Mesenchymal stem cell (in vitro differentiated cells and primary cell): ENCODE measurements around the gene KDSR.
A peak's percentile ranks its signal among the peaks of the same experiment; 100 is the strongest.

Experiments used
- DNase-seq: peaks from one replicate; pipeline ENCODE4 v3.0.0-alpha.2; 2013
- H2AFZ ChIP-seq: one replicate; pipeline ENCODE4 v1.6.1; 2013; ENCODE audit warnings: low read depth, mild to moderate bottlenecking, control low read depth, inconsistent platforms, low read length, moderate library complexity
- H2AK5ac ChIP-seq: 2 replicates; pipeline ENCODE4 v1.6.1; 2013; ENCODE audit warnings: low read length, moderate library complexity, mild to moderate bottlenecking, inconsistent platforms; ENCODE audit not compliant: severe bottlenecking
- H2BK120ac ChIP-seq: one replicate; pipeline ENCODE4 v1.6.1; 2013; ENCODE audit warnings: low read depth, mild to moderate bottlenecking, inconsistent platforms, low read length, moderate library complexity
- H2BK12ac ChIP-seq, 2 experiments: one replicate each; pipeline ENCODE4 v1.6.1; 2013; ENCODE audit warnings: inconsistent platforms in 2 of 2, low read length in 2 of 2, mild to moderate bottlenecking in 2 of 2, moderate library complexity in 2 of 2, control low read depth in 1 of 2
- H2BK15ac ChIP-seq: one replicate; pipeline ENCODE4 v1.6.1; 2013; ENCODE audit warnings: mild to moderate bottlenecking, low read depth, inconsistent platforms; ENCODE audit not compliant: poor library complexity, severe bottlenecking
- H2BK5ac ChIP-seq: 2 replicates; pipeline ENCODE4 v1.6.1; 2013; ENCODE audit warnings: low read depth, mild to moderate bottlenecking, low read length, control low read depth, inconsistent platforms; ENCODE audit not compliant: poor library complexity, severe bottlenecking
- H3K14ac ChIP-seq, 2 experiments: one replicate each; pipeline ENCODE4 v1.6.1; 2013; ENCODE audit warnings: inconsistent platforms in 2 of 2, low read length in 2 of 2, control low read depth in 1 of 2, mild to moderate bottlenecking in 1 of 2, moderate library complexity in 1 of 2
- H3K18ac ChIP-seq, 2 experiments: one replicate each; pipeline ENCODE4 v1.6.1; 2013; ENCODE audit warnings: inconsistent platforms in 2 of 2, low read length in 2 of 2, control low read depth in 1 of 2, low read depth in 1 of 2, mild to moderate bottlenecking in 1 of 2
- H3K23ac ChIP-seq, 2 experiments: one replicate each; pipeline ENCODE4 v1.6.1; 2013; ENCODE audit warnings: inconsistent platforms in 2 of 2, low read length in 2 of 2, mild to moderate bottlenecking in 2 of 2, moderate library complexity in 2 of 2, control low read depth in 1 of 2
- H3K27ac ChIP-seq: 2 replicates; pipeline ENCODE4 v1.5.1; 2013; ENCODE audit warnings: mild to moderate bottlenecking, moderate library complexity, low read length, control low read depth, inconsistent platforms; ENCODE audit not compliant: poor library complexity, severe bottlenecking
- H3K27me3 ChIP-seq, 2 experiments: 2 replicates each; pipeline versions ENCODE4 v1.6.1 to v1.7.0; 2013; ENCODE audit warnings: low read length in 2 of 2, mild to moderate bottlenecking in 2 of 2, moderate library complexity in 2 of 2, control low read depth in 1 of 2, inconsistent platforms in 1 of 2; ENCODE audit not compliant: control insufficient read depth in 1 of 2, insufficient read depth in 1 of 2
- H3K36me3 ChIP-seq, 2 experiments: 2 replicates each; pipeline versions ENCODE4 v1.6.1 to v1.7.0; 2013; ENCODE audit warnings: low read length in 2 of 2, control low read depth in 1 of 2, inconsistent platforms in 1 of 2, low read depth in 1 of 2, mild to moderate bottlenecking in 1 of 2; ENCODE audit not compliant: insufficient read depth in 2 of 2, control insufficient read depth in 1 of 2
- H3K4ac ChIP-seq, 2 experiments: one replicate each; pipeline ENCODE4 v1.6.1; 2013; ENCODE audit warnings: inconsistent platforms in 2 of 2, low read length in 2 of 2, mild to moderate bottlenecking in 2 of 2, moderate library complexity in 2 of 2, control low read depth in 1 of 2, low read depth in 1 of 2
- H3K4me1 ChIP-seq: 2 replicates; pipeline ENCODE4 v1.6.1; 2013; ENCODE audit warnings: low read depth, low read length, control low read depth; ENCODE audit not compliant: control insufficient read depth, insufficient read depth
- H3K4me2 ChIP-seq: 2 replicates; pipeline ENCODE4 v1.6.1; 2013; ENCODE audit warnings: low read length, mild to moderate bottlenecking, inconsistent platforms; ENCODE audit not compliant: poor library complexity, severe bottlenecking
- H3K4me3 ChIP-seq, 2 experiments: 2 replicates each; pipeline versions ENCODE4 v1.5.1 to v1.7.0; 2013; ENCODE audit warnings: low read length in 2 of 2, mild to moderate bottlenecking in 2 of 2, control low read depth in 1 of 2, low read depth in 1 of 2; ENCODE audit not compliant: insufficient read depth in 1 of 2
- H3K79me1 ChIP-seq: replicated peaks from 2 replicates; pipeline ENCODE4 v1.6.1; 2013; ENCODE audit warnings: mild to moderate bottlenecking, control low read depth, low read length, inconsistent platforms; ENCODE audit not compliant: poor library complexity, severe bottlenecking
- H3K9ac ChIP-seq: 2 replicates; pipeline ENCODE4 v1.7.0; 2013; ENCODE audit warnings: mild to moderate bottlenecking, low read length, moderate library complexity
- H3K9me3 ChIP-seq: 2 replicates; pipeline ENCODE4 v1.7.0; 2013; ENCODE audit warnings: mild to moderate bottlenecking, low read length; ENCODE audit not compliant: control insufficient read depth
- H4K8ac ChIP-seq: one replicate; pipeline ENCODE4 v1.6.1; 2013; ENCODE audit warnings: inconsistent platforms, mild to moderate bottlenecking, low read length, moderate library complexity
- H4K91ac ChIP-seq: one replicate; pipeline ENCODE4 v1.6.1; 2013; ENCODE audit warnings: mild to moderate bottlenecking, low read length, inconsistent platforms
- WGBS: methylation state at CpG from one replicate; pipeline ENCODE4 v1.1.7; 2013; ENCODE audit warnings: mixed read lengths; 5-methylcytosine and 5-hydroxymethylcytosine counted together

KDSR gene

DNA sequence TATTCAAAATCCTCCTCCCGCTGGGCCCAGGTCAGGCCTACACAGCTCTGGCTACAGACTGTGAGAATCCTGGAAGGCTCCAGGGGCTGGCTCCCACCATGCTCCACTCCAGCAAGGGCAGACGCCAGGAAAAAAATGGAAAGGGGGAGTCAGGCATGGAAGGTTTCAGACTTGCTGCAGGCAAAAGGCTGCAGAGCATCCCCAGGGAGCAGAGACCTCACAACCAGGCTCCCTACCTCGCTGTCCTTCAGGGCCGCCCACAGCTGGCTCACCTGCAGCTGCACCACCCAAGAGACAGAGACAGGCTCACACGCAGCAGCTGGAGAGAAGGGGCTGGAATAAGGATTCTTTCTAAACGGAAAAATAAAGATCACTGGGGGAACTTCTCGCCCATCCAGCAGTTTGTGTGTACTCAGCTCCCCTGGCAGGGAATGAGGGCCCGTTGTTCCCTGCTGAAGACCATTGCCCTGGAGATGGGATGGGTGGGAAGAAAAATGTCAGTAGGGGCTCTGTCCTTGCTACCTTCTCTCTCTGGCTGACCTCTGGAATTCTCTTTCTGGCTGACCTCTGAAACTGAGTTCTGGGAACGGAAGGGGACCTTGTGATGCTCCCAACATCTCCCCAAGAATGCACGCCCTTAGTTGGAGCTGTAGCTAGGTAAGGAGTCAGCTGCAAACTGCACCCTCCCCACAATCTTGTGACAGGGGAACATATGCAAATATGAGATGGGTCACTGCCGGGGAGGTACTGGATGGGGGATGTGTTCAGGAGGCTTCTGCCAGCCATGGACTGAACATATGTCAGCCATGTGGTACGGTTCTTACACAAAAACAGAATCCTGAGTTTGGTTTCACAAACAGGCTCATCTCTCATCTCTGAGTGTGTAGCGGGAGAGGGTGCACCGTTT, 81.9 kb downstream of the KDSR start:
- H2BK5ac ChIP-seq, result no peak overlapping the region
- H2BK12ac ChIP-seq, result no peak overlapping the region
- peak overlapping the region in 1 of 2 experiments; percentile 18 for H3K14ac ChIP-seq
- H3K4me2 ChIP-seq, result no peak overlapping the region
- H3K9me3 ChIP-seq, result no peaks in the 10 kb centered on the region
- H3K36me3 ChIP-seq, result no peaks in the 10 kb centered on the region
- H3K4me1 ChIP-seq, result no peaks in the 10 kb centered on the region
- peaks cover 7% of the 10 kb centered on the region for H3K79me1 ChIP-seq
- 93% methylated on average over 14 of the region's 14 CpGs for WGBS
- H4K91ac ChIP-seq, result no peak overlapping the region
- H2AK5ac ChIP-seq, result no peak overlapping the region
- H3K18ac ChIP-seq, result no peak overlapping the region
- H4K8ac ChIP-seq, result no peak overlapping the region
- no peak overlapping the region for H3K4ac ChIP-seq
- H2BK120ac ChIP-seq, result no peak overlapping the region
- H3K27ac ChIP-seq, result no peak overlapping the region
- no peaks in the 10 kb centered on the region for H3K27me3 ChIP-seq
- DNase-seq, result no peak
- no peak overlapping the region for H3K4me3 ChIP-seq
- no peak overlapping the region for H2AFZ ChIP-seq
- H3K9ac ChIP-seq, result no peak overlapping the region
- H2BK15ac ChIP-seq, result no peak overlapping the region
- no peak overlapping the region for H3K23ac ChIP-seq

DNA sequence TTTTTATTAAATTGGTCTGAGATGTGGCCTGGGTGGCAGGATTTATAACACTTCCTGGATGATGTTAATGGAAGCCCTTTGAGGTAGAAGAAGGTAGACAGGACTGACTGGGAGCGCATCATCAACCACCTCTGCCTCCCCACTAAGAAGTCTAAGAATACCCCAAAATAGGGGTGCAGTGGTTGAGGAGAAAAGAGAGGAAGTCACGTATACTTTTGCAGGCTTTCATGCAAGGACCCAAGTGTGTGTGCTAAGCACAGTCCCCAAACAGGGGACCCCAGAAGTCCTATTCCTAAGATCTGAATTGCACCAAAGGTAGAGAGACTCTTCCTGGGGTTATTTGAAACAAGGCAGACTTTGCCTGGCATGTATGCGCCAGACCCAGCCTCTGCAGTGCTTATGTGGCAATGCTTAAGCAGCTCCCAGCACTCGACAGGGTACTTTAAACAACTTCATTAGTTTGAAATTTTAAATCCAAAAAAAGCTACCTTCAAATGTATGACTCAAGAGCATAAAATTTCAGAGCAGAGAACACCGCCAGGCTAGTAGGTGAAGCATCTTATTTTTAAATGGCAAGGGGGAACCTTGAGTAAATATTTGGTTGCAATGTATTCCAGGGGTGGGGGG, 82.7 kb downstream of the KDSR start:
- Histone ChIP-seq H3K9me3 (no peaks in the 10 kb centered on the region), H3K23ac (no peak overlapping the region), H3K18ac (no peak overlapping the region), H3K27ac (no peak overlapping the region), H3K4ac (no peak overlapping the region), H3K4me3 (no peak overlapping the region), H3K27me3 (no peaks in the 10 kb centered on the region), H3K79me1 (peaks cover 7% of the 10 kb centered on the region), H2AFZ (no peak overlapping the region), H2BK120ac (no peak overlapping the region), H4K8ac (no peak overlapping the region), H3K4me2 (no peak overlapping the region), H4K91ac (no peak overlapping the region), H3K36me3 (no peaks in the 10 kb centered on the region), H3K9ac (no peak overlapping the region), H2AK5ac (no peak overlapping the region), H2BK12ac (no peak overlapping the region), H2BK15ac (no peak overlapping the region), H3K4me1 (no peaks in the 10 kb centered on the region), H3K14ac (no peak overlapping the region), H2BK5ac (no peak overlapping the region)
- 94% methylated on average over 4 of the region's 5 CpGs for WGBS
- no peak for DNase-seq

DNA sequence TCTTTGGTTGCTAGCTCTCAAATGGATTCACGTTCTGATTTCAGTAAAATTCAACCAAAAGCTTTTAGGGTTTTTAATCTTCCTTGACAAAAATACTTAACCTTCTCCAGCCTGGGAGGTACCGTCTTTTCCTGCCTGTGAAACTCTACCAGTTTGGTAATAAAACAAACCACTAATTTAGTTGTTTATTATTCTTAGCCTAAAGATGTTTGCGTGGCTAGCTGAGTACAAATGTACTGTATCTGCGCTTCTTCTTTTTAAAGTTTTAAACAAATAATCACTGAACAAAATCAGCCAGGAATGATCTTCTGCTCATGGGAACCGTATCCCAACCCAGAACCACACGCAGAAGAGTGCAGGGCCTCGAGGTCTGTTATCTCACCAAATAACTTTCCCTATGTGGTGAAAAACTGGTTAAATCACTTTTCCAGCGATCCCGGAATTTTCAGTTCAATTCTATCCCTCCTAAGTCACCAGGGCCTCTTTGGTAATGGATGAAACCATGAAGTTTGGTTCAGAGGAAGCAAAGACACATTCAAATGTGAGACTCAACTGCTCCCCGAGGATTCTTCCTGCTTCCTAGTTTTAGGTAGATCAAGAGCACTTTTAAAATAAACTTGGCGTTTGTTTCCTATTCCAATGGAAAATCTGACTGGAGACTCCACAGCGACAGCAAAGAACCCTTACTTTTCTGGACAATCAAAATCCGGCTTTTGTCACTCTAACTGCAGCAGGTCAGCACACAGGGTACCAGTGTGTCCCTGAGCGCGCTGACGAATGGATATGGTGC, 83.5 kb downstream of the KDSR start:
- Histone ChIP-seq H3K18ac (peak overlapping the region in 1 of 2 experiments; percentile 8), H2BK12ac (no peak overlapping the region), H2AK5ac (no peak overlapping the region), H3K4me1 (no peaks in the 10 kb centered on the region), H3K36me3 (no peaks in the 10 kb centered on the region), H3K9me3 (no peaks in the 10 kb centered on the region), H4K91ac (no peak overlapping the region), H3K4me3 (no peak overlapping the region), H3K23ac (no peak overlapping the region), H2BK15ac (no peak overlapping the region), H4K8ac (no peak overlapping the region), H3K4ac (no peak overlapping the region), H3K79me1 (peaks cover 7% of the 10 kb centered on the region), H2AFZ (no peak overlapping the region), H3K9ac (no peak overlapping the region), H3K14ac (no peak overlapping the region), H3K27me3 (no peaks in the 10 kb centered on the region), H2BK5ac (no peak overlapping the region), H3K4me2 (no peak overlapping the region), H2BK120ac (no peak overlapping the region), H3K27ac (no peak overlapping the region)
- 73% methylated on average over 15 of the region's 16 CpGs for WGBS
- no peak for DNase-seq

DNA sequence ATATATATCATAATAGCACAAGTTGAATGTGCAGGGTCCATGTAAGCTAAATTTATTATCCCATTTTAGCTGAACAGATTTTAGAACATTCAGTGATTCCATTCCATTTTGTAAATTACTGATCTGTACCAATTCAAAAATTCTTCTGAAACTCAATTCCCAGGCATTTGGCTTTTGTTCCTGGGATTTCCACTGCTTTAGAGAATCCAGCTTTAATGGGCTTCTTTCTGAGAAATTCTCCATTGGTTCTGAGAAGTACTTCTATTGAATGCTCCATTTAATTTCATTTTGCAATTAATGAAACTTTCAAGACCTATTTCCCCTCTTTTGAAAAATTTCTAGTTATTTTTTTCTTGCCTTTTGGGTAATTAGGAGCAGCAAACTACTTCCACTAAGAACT, 84.2 kb downstream of the KDSR start:
- Histone ChIP-seq H3K4ac (no peak overlapping the region), H3K4me1 (no peaks in the 10 kb centered on the region), H2BK5ac (no peak overlapping the region)

More for the DNA sequence above, 84.2 kb downstream of the KDSR start:
- Histone ChIP-seq H3K23ac (no peak overlapping the region), H2AK5ac (no peak overlapping the region), H2BK12ac (no peak overlapping the region), H2BK15ac (no peak overlapping the region), H2AFZ (no peak overlapping the region), H3K18ac (no peak overlapping the region), H3K9me3 (no peaks in the 10 kb centered on the region), H4K91ac (no peak overlapping the region), H3K79me1 (peaks cover 7% of the 10 kb centered on the region), H3K27me3 (no peaks in the 10 kb centered on the region), H3K4me2 (no peak overlapping the region), H3K14ac (no peak overlapping the region), H2BK120ac (no peak overlapping the region), H3K9ac (no peak overlapping the region), H3K36me3 (no peaks in the 10 kb centered on the region), H3K4me3 (no peak overlapping the region), H4K8ac (no peak overlapping the region), H3K27ac (no peak overlapping the region)
- DNase-seq, result no peak
